Left lung (tissue), 10 donors: ENCODE data around the gene COX7A1. TPM values are rescaled to one million over a fixed set of nuclear protein-coding genes. Genes with fewer than 3 reads are reported as not detected.
"Not testable (repeated sequence)": the region's sequence is repeated elsewhere in the genome, so short reads cannot be mapped to it uniquely, and the experiment has no call there.

Source experiments
- ATAC-seq: fragments of 200-7000 bp; cut with Tn5 transposase; one replicate; pipeline ENCODE4 v1.9.1; 2020; ENCODE audit warnings: moderate library complexity
- DNase-seq, 4 donors: peaks; one replicate each; pipeline ENCODE4 v3.0.0-alpha.2; 2013 to 2020
- H3K27ac ChIP-seq, 2 donors: fragments of 200-600 bp; sonication (generic) in 1 of 2; one replicate each; pipeline versions ENCODE4 v1.5.0 to v1.8.0; 2020 to 2021
- H3K27me3 ChIP-seq, 2 donors: fragments of 200-600 bp; sonication (generic) in 1 of 2; one replicate each; pipeline versions ENCODE4 v1.5.0 to v1.8.0; 2020 to 2021
- H3K36me3 ChIP-seq, 2 donors: fragments of 200-600 bp; sonication (generic) in 1 of 2; one replicate each; pipeline versions ENCODE4 v1.5.0 to v1.8.0; 2020 to 2021
- H3K4me1 ChIP-seq, 2 donors: fragments of 200-600 bp; one replicate each; pipeline ENCODE4 v1.8.0; 2021
- H3K4me3 ChIP-seq, 2 donors: fragments of 200-600 bp; sonication (generic) in 1 of 2; one replicate each; pipeline versions ENCODE4 v1.5.0 to v1.8.0; 2020 to 2021; ENCODE audit warnings: mild to moderate bottlenecking in 1 of 2
- H3K9me3 ChIP-seq, 2 donors: fragments of 200-600 bp; sonication (generic) in 1 of 2; one replicate each; pipeline versions ENCODE4 v1.5.0 to v1.8.0; 2020 to 2021
- intact Hi-C, 2 donors: fragments of 100-400 bp; cut with DNase I; formaldehyde crosslinking; loops; one replicate each; pipeline versions ENCODE4 v1.11.2 to v1.14.2; 2022
- polyA plus RNA-seq, 6 donors: library from polyadenylated mRNA; unstranded; fragments of 120-200 nt; gene quantifications; one replicate each; pipeline ENCODE4 v1.2.1, GENCODE V29; 2013; ENCODE audit not compliant: insufficient read length in 6 of 6
- total RNA-seq, 2 donors: library from RNA; stranded (reverse); fragmentation: NEBNext Ultra II Directional; extraction: Animal tissue kit (Norgen Biotek cat#: 25700); gene quantifications; one replicate each; pipeline ENCODE4 v1.2.1, GENCODE V29; 2021
- TF ChIP-seq, protein P1 (sequence below), 2 donors: fragments of 200-600 bp; sonication (generic) in 1 of 2; IDR thresholded peaks; one replicate each; pipeline versions ENCODE4 v1.5.0 to v1.8.0; 2021; ENCODE audit warnings: antibody characterized with exemption in 2 of 2
- donor health status: DM: no; HTN: yes; CAD: no.
- donor health status: DM: no; HTN: no; CAD: no.

The COX7A1 gene
- total and polyA plus RNA-seq, 8 donors: 29.4 to 64.9 (median 38.3) TPM

DNA sequence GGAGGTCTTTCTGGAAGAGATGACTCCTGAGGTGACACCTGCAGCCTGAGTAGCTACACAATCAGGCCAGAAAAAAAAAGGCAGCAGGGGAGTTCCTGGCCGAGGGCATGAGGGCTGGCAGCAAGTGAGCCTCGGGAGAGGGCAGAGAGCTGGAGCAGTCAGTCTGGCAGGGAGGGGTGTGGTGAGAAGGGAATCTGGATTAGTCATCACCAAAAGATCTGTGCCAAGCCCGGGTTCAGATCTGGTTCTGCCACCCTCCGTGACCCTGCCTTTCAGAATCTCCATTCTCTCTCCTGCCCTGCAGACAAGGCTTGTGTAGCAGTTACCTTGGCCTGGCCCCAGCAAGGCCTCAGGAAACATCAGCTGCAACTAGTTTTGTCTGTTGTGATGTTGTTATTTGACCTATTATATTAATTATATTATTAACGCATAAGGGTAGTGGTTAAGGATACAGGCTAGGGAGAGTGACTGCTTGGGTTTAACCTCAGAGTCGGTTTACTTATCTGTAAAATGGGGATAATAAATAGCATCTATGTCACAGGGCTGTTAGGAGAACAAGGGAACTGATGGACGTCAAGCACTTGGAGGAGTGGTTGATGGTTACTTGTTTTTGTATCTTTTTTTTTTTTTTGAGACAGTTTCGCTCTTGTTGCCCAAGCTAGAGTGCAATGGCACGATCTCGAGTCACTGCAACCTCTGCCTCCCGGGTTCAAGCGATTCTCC, 15.1 kb downstream of the COX7A1 start:
- H3K27me3 ChIP-seq: no peaks in the 10 kb centered on the region
- intact Hi-C loops: no loop called here
- ATAC-seq (peak; percentile 59), DNase-seq (peak in 3 of 4 donors; percentile 33 to 83 (median 82))
- peaks cover 5 to 48% of the 10 kb centered on the region in 2 donors for H3K4me1 ChIP-seq
- peaks cover 0 to 6% of the 10 kb centered on the region in 2 donors for H3K36me3 ChIP-seq
- TF ChIP-seq, protein P1, sequence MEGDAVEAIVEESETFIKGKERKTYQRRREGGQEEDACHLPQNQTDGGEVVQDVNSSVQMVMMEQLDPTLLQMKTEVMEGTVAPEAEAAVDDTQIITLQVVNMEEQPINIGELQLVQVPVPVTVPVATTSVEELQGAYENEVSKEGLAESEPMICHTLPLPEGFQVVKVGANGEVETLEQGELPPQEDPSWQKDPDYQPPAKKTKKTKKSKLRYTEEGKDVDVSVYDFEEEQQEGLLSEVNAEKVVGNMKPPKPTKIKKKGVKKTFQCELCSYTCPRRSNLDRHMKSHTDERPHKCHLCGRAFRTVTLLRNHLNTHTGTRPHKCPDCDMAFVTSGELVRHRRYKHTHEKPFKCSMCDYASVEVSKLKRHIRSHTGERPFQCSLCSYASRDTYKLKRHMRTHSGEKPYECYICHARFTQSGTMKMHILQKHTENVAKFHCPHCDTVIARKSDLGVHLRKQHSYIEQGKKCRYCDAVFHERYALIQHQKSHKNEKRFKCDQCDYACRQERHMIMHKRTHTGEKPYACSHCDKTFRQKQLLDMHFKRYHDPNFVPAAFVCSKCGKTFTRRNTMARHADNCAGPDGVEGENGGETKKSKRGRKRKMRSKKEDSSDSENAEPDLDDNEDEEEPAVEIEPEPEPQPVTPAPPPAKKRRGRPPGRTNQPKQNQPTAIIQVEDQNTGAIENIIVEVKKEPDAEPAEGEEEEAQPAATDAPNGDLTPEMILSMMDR (IDR thresholded peaks at IDR 0.05): no peak
- H3K27ac ChIP-seq: peak overlapping the region; percentile 28 to 74
- no peaks in the 10 kb centered on the region for H3K9me3 ChIP-seq
- no peak overlapping the region for H3K4me3 ChIP-seq

DNA sequence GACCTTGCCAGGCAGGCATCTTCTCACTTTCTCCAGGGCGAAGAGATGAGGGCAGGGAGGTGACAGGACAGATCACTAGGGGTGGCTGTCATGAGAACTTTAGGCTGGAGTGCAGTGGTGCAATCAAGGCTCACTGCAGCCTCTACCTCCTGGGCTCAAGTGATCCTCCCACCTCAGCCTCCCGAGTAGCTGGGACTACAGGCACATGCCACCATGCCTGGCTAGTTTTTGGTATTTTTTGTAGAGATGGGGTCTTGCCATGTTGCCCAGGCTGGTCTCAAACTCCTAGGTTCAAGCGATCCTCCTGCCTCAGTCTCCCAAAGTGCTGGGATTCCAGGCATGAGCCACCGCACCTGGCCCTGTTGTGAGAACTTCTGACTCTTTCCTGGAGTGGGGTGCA, 17.4 kb downstream of the COX7A1 start:
- H3K4me3 ChIP-seq, H3K27ac ChIP-seq, H3K27me3 ChIP-seq, H3K36me3 ChIP-seq, H3K9me3 ChIP-seq, intact Hi-C loops, ATAC-seq: not testable (repeated sequence)
- peak in 1 of 4 donors; percentile 5 for DNase-seq
- peaks cover 8 to 58% of the 10 kb centered on the region in 2 donors for H3K4me1 ChIP-seq

DNA sequence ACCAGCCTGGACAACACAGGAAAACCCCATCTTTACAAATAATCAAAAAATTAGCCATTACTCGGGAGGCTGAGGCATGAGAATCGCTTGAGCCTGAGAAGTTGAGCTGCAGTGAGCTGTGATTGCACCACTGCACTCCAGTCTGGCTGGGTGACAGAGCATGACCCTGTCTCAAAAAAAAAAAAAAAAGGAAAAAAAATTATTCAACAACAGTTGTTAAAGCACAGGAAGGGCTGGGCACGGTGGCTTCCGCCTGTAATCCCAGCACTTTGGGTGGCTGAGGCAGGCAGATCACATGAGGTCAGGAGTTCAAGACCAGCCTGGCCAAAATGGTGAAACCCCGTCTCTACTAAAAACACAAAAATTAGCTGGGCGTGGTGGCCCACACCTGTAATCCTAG, 21.0 kb downstream of the COX7A1 start:
- not testable (repeated sequence) for H3K27me3 ChIP-seq
- H3K27ac ChIP-seq: peak overlapping the region; percentile 7 to 45
- peak in 1 of 4 donors; percentile 60 for DNase-seq

DNA sequence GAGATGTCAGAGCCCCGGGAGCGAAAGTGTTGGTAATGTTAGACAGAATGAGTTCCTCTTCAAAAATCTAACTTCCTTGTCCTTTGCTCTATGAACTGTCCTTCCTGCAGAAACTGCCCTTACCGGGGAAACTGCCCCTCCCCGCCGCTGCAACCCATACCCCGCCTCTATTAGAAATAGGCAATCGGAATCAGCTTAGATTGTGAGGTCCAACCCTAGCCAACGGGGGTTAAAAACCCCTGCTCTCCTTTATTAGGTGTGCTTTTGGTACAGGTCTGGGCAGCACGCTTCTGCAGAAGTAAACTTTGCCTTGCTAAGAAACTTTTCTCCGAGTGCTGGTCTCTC, 23.9 kb downstream of the COX7A1 start:
- intact Hi-C loops: no loop called here
- peaks cover 0 to 29% of the 10 kb centered on the region in 2 donors for H3K36me3 ChIP-seq
- no peak for DNase-seq
- no peaks in the 10 kb centered on the region for H3K9me3 ChIP-seq
- no peaks in the 10 kb centered on the region for H3K27me3 ChIP-seq
- H3K4me3 ChIP-seq: peak overlapping the region; percentile 50 to 55
- ATAC-seq: peak; percentile 15
- peaks cover 6 to 58% of the 10 kb centered on the region in 2 donors for H3K4me1 ChIP-seq
- TF ChIP-seq, protein P1 (IDR thresholded peaks at IDR 0.05): no peak
- H3K27ac ChIP-seq: peak overlapping the region; percentile 93 to 99

More for the DNA sequence above, 21.0 kb downstream of the COX7A1 start:
- intact Hi-C loops, H3K36me3 ChIP-seq, ATAC-seq, H3K9me3 ChIP-seq, H3K4me3 ChIP-seq: not testable (repeated sequence)
- peaks cover 6 to 61% of the 10 kb centered on the region in 2 donors for H3K4me1 ChIP-seq

DNA sequence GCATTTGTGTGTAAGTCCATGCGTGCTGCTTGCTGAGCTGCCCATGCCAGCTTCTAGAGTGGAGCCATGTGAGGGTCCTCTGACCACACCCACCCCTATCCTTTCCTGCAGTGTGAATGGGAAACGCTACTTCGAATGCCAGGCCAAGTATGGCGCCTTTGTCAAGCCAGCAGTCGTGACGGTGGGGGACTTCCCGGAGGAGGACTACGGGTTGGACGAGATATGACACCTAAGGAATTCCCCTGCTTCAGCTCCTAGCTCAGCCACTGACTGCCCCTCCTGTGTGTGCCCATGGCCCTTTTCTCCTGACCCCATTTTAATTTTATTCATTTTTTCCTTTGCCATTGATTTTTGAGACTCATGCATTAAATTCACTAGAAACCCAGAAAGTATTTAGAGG, 26.7 kb downstream of the COX7A1 start:
- TF ChIP-seq, protein P1 (IDR thresholded peaks at IDR 0.05): no peak
- Histone ChIP-seq H3K4me3 (no peak overlapping the region), H3K27me3 (no peaks in the 10 kb centered on the region), H3K4me1 (peaks cover 3 to 34% of the 10 kb centered on the region in 2 donors), H3K36me3 (peaks cover 0 to 54% of the 10 kb centered on the region in 2 donors), H3K27ac (no peak overlapping the region), H3K9me3 (no peaks in the 10 kb centered on the region)
- no peak for DNase-seq
- intact Hi-C loops: loop anchor here in 1 of 2 donors (2.0 kb wide), 1 partner anchor 45 kb away; no protein-coding TSS in a partner anchor
- ATAC-seq: no peak

DNA sequence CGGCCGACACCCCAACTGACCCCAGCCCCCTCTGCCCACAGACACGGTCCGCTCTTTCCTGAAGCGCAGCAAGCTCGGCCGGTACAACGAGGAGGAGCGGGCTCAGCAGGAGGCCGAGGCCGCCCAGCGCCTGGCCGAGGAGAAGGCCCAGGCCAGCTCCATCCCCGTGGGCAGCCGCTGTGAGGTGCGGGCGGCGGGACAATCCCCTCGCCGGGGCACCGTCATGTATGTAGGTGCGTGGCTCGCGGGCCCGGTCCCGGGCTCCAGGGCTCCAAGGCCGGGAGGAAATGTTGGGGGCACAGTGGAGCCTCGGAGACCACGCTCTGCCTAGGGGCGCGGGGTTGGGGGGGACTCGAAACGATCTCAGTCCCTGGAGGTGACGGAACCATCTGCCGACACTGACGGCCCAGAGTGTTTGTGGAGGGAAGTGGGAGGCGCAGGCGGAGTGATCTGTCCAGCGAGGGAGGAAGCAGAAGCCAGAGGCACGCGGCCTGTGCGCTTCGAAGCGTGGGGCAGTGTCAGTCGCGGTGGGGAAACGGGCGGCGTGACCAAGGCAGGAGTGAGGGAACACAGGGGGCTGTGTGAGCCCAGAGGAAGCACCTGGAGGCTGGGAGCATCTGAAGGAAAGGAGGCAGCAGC, 30.6 kb downstream of the COX7A1 start:
- H3K27ac ChIP-seq: no peak overlapping the region
- H3K36me3 ChIP-seq: peaks cover 0 to 85% of the 10 kb centered on the region in 2 donors
- ATAC-seq (no peak), DNase-seq (no peak)
- intact Hi-C loops: no loop called here
- TF ChIP-seq, protein P1 (IDR thresholded peaks at IDR 0.05): no peak
- H3K27me3 ChIP-seq: no peaks in the 10 kb centered on the region
- H3K4me3 ChIP-seq: no peak overlapping the region
- peaks cover 1 to 10% of the 10 kb centered on the region in 2 donors for H3K4me1 ChIP-seq
- no peaks in the 10 kb centered on the region for H3K9me3 ChIP-seq
